Kidney glomerular epithelial cell (primary cell): ENCODE results near the gene FREM2.
A peak's percentile ranks its signal among the peaks of the same experiment; 100 is the strongest.

ENCODE experiments used
- DNase-seq: peaks from one replicate; lab custom pipeline; 2025; lab: John Stamatoyannopoulos, UW

Gene FREM2

DNA sequence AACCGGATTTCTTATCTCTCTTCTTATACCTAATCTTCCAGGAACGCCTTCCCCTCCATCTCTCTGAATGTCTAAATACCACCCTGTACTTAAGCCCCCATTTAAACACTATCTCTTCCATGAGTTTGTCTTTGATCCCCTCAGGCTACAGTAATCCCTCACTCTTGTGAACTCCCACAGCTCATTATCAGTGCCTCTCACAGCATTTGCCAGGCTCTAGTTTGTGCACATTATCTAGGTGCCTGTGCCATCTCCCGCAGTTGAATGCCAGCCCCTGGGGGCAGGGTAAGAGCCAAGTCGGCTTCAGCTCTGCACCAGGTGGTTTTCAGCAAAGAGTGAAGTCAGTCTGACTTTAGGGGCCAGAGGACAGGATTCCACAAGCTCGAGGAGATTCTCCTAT lies 71.4 kb downstream of the FREM2 start:
- DNase-seq: no peak

DNA sequence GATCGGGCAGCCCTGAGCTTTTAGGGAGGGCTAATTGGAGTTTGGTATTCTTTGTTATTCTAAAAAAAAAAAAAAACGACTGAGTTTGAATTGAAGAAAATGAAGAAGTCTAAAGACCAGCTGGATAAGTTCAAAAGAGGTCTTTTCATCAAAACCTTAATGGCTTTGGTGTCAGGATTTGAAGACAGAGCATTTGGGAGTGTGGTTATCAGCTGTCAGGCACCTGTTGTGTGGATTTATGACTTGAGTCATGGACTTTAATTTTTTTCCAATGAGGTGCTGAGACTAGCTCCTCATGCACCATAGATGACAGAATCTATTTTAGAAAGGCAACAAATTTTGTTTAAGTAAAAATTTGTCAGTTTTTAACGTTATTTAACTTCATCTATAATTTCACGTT lies 72.5 kb downstream of the FREM2 start:
- DNase-seq: no peak

DNA sequence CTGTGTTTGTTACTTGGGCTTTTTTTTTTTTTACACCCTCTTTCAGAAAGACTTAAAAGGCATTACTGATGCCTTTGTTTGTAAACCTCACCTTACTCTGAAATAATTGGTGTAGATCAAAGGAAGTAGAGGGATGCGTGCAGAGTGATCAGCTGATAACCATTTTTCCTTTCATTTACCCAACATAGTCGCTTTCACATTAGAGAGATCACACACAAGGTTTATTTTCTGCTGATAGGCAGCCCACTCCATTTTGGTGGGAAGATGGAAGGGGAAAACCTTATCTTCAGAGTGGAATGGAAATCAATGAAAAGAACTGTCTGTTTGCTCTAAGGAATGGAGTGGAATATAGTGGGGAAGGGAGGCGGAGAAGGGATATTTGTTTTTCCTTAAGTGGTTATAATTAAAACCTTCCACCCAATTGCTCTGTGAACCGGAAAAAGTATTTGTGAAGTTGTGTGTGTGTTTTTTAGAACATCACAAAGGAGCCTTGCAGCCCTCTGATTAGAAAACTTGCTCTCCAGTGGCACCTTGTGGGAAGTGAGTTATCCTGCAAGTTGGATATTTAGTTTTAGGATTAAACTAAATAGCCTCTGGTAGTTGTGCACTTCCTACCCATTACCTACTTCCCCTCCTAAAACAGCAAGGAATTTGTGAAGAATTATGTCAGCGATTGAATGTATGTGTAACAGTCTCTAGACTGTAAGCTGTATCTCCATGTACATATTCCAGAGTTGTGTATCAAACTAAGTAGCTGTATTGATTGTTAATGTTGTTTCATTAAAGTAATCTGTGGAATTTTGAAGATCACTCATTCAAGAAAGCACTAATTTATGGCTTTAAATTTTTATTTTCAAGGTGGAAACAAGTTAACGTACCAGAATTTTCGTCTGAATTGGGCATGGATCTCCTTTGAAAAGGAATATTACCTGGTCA lies 76.8 kb downstream of the FREM2 start:
- peak; percentile 60 for DNase-seq

DNA sequence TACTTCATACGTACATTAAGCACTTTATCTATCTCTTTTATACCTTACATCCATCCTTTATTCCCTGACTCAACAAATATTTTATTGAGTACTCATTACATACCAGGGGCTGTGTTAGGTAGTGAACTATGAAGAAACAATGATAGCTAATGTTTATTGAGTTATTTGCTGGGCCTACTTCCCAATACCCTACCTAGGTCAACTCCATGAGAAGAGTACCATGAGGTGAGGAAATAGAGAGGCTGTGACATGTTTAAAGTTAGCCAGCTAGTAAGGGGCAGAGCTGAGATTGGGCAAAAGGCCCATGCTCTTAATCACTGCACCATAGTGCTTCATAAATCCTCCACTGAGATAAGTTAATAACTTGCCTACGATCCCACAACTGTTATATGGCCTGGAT lies 79.9 kb downstream of the FREM2 start:
- no peak for DNase-seq

DNA sequence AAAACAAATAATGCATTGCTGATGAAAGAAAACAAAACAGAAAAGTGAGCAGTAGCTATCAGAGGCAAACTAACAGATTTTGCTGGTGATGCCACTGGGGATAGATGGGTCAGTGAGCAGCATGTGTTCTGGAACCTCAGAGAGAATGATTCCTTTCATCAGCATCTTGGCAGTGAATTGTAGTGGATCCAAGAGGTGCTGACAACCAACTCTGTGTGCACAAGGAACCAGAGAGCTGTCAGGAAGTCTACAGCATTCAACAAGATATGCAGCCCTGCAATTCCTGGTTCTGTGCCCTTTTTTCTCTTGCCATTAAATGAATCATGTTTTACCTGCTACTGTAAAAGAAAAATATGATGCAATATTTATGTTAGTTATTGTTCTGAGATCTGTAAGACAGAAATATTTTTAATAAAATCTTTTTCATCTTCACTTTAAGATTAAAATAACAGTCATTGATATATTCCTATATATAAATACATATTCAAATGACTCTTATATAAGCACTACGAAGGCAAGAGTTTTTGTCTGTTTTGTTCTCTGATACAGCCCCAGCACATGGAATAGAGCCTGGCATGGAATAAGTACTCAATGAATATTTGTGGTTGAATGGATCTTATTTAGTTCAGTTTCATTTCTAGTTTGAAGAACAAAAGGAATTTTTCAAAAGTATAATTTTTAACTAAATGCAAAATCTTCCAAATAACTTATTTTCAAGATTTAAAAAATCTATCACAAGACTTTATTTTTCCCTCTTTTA lies 80.8 kb downstream of the FREM2 start:
- peak; percentile 36 for DNase-seq

DNA sequence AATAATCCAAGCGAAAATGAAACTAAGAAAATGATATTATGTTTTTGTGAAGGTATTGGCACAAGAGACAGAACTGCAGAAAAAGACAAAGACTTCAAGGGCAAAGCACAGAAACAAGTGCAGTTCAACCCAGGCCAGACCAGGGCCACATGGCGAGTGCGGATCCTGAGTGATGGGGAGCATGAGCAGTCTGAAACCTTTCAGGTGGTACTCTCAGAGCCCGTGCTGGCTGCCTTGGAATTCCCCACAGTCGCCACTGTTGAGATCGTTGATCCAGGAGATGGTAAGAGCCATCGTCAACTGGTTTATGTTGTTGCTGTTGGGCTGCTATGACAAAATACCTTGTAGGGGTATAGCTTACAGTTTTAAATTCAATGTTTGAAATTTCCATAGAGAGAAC lies 82.6 kb downstream of the FREM2 start:
- DNase-seq: no peak

DNA sequence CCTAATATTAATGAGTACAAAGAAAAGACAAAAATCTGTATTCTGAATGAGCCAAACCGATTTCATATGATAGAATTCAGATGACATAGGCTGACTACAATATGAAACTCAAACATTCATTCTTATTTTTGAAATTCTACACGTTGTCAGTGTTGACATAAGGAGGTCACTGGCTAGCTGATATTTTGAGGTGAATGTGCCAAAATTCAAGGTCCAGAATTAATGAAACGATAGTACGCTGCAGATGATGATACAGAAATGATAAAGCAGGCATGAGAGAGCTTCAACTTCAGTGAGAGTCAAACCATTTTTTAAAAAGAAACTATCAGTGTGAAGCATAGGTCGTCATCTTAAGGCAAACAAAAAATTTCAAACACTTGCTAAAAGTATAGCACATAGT lies 88.2 kb downstream of the FREM2 start:
- no peak for DNase-seq

DNA sequence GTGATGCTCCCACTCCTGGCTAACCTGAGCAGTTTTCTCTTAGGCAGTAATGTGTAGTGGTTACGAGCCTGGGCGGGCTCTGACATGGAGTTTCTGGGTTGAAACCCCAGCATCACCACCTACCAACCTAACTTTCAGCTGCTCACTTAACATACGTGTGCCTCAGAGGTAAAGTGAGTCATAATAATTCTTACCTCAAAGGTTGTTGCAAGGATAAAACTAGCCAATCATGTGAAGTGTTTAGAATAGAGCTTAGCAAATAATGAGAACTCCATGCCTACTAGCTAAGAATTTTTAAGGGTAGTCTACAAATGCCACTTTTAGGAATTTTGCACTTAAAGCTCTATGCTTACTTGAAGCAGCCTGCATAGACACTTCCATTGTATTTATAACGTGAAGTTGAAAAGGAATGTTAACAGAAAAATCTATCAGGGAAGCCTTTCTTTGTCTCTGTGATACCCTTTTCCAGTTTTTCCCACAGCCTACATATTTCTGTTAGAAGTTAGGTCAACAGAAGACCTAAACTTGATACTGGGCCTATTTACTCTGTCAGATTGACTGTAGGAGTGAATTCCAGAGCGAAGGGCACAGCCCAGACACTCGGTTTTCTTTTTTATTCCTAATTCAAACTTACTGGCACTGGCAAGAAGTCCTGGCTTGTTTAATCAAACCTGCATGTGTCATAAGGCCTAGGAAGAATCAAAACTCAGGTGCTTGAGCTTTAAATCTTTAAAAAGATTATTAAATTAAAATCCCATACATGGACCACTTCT lies 90.7 kb downstream of the FREM2 start:
- DNase-seq: no peak

DNA sequence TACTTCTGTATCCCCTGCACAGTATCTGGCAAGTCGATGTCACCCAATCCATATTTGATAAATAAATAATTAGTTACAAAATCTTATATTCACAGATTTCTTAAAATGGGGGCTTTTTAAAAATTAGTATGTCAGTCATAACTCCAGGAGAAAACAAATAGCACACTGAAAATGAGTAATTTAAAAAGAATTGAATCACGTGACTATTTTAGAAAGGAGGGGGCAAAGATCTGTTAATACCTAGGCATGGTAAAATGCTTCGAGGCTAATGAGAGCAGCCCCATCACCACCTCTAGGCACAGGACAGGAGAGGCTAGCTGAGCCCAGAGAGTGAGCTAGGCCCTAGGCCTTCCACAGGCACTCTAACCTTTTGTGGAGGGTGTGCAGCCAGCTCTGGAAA lies 94.7 kb downstream of the FREM2 start:
- DNase-seq: no peak

DNA sequence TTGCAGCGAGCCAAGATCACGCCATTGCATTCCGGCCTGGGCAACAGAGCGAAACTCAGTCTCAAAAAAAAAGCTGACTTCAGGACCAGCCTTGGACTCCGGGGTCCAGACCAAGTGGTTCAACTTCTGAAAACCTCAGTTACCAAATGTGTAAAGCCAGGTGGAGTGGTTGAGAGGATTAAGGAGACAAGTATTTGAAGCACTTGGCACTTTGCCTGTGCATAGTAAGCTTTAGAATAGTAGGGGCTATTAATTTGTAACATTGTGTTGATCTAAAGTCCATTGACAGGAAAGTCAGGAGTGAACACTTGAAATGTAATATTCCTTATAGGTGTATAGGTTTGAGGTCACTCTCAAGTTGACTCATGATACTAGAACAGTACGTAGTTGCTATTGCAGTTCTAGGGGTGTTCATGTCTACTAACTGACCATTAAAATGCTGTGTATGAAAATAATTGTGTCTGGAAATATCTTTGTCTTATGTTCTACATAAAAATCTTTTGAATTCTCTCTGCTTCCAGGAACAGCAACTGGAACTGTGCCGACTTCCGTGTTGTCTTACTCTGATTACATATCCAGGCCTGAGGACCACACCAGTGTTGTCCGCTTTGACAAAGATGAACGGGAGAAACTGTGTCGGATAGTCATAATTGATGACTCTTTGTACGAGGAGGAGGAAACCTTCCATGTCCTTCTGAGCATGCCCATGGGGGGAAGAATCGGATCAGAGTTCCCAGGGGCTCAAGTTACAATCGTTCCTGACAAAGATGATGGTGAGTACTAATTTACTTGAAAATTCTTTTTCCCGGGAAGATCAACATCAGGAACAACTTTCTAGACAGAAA lies 97.4 kb downstream of the FREM2 start:
- DNase-seq: peak; percentile 41

DNA sequence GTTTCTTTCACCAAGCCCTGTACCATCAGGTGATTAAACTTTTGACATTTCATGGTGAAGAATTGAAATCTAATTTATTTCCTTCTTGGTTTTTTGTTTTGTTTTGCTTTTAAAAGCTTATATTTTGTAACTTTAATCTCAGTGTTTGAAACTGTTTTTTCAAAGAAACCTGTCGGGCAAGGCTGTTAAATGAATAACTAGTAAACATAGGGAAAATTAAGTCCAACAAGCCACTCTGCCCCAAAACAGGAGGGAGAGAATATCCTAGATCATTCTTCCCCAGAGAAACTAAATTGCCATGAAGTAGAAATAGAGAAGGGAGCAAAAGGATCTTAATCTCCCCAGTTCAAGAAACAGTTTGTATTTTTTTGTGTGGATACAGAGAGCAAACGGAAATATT lies 98.2 kb downstream of the FREM2 start:
- DNase-seq: no peak

DNA sequence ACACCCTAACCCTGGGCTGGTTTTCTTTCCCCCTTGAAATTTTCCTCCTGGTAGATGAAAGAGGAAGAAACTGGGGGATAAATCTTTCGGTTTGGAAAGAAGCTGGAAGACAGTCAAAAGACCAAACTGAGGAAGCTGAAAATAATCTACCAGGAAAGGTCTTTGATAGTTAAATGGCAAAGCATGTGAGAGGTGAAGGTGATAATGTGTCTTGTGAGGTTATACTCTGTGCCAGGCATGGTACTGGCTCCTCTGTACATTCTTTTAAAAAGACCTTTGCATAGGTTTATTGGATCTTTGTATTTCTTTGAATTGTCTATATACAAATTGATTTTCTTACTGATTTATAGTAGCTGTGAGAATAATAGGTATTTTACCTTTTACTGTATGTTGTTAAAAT lies 98.6 kb downstream of the FREM2 start:
- no peak for DNase-seq

DNA sequence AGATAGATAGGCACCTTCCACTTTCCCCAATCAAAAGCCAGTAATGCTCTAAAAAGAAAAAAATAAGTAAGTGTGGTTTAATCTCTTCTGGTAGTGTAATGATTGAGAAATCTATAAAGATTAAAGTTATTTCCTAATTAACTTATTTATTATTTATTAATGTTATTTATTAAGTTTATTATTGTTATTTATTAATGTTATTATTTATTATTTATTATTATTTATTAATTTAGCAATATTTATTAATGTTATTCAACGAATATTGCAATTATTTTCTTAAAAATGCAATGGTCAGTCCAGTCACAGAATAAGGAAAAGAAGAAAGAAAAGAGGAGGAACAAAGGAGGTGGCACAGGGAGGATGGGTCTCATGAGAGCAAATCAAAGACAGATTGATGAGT lies 100.7 kb downstream of the FREM2 start:
- DNase-seq: no peak

DNA sequence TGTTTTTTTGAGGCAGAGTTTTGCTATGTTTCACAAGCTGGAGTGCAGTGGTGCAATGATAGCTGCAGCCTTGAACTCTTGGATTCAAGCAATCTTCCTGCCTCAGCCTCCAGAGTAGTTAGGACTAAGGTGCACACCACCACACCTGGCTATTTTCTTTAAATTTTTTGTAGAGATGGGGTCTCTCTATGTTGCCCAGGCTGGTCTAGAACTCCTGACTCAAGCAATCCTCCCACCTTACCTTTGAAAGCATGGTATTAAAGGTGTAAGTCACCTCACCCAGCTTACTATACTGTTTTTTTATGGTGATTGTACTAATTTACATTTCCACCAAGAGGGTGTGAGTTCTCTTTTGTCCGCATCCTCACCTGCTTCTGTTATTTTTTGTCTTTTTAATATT lies 110.0 kb downstream of the FREM2 start:
- DNase-seq: no peak

DNA sequence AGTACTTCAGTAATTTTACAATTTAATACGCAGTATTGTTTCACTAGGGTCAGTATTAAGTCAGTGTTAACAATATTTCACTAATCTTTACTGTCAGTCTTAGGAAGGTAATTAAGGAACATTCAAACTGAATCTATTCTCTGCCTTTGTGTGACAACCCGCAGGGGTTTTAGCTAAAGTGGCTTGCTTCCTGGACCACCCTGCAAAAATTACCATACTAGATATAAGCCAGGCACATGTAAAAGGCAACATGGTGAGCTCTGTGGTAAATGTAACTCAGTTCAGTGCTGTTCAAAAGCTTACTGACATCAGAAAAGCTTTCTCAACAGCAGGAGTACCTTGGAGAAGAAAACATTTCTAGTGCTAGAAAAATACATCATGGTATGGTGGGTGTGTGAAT lies 116.7 kb downstream of the FREM2 start:
- no peak for DNase-seq

DNA sequence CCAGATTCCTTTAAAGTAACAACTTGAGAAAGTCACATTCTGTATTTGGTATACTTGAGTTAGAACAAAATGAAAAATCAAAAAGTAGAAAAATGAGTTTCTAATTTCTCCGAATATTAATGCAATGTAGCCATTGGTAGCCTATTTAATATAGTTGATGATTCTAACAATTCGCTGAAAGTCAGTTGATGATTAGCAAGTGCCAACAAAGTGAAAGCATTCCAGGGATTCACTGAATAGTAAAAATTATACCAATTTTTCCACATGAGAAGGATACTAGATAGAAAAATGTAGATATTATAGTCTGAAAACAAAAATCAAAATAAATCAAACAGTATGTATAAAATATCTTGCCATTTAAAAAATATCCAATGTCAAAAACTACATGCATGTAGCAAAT lies 117.2 kb downstream of the FREM2 start:
- DNase-seq: no peak

DNA sequence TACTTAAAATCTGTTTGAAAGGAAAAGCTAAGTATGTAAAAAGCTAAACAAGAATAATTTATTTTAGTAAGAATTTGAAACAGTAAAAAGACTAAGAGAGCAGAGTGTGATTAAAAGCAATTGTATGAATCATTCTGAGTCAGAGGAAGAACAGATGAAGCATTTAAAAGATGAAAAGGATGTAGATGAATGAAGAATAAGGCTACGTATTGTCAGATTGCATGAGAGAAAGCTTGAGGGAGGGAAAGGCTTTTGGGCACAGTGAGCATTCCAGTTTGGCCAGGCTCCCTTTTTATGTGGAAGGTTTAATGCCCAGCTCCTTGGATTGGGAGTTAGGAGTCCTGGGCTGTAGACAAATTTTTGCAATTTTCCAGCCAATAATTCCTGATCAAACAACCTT lies 117.7 kb downstream of the FREM2 start:
- DNase-seq: peak; percentile 68

DNA sequence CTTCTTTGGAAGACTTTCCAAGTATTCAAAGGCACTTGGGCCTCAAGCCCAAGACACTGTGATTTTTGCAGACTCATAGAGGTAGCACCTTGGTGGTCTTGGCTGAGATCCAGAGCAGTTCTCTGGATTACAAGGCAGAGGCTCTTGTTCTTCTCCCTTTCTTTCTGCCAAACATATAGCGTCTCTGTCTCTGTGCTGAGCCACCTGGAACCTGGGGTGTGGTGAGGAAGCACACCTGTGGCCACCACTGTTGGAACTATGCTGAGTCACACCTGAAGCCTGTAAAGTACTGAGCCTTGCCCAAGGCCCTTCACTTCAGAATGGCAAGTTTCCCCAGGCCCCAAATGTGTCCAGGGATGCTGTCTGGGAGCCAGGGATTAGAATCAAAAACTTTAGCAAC lies 127.5 kb downstream of the FREM2 start:
- no peak for DNase-seq

DNA sequence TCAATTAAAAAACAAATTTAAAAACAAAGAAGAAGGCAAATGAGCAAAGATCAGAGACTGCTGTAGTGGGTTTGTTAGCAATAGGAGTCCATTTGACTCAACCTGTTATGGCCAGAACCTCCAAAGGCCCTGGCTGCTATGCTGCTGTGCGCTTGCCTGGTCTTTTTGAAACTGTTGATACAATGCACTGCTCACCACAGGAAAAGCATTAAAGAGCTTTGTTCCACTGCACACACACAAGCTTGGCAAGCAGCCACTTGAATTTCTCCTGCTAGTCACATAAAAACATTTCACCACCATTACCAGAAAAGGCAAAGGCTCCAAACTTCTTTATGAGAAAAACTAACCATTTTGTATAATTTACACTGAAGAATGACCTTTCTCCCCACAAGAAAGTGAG lies 132.2 kb downstream of the FREM2 start:
- DNase-seq: no peak

DNA sequence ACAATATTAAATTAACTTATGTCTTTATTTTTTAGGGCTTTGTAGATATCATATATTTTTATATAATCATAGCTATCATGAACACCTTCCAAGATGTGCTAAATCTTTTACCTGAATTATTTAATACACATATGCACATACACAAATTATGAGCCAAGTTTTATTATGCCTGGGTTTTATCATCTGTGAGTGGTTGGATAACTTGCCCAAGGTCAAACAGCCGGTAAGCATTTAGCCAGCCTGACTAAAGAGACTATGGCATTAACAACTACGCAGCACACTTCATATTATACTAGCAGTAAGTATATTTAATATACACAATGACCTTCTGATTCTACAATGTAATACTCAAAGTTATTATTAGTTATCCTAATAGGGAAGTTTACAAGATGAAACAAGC lies 132.7 kb downstream of the FREM2 start:
- DNase-seq: no peak

DNA sequence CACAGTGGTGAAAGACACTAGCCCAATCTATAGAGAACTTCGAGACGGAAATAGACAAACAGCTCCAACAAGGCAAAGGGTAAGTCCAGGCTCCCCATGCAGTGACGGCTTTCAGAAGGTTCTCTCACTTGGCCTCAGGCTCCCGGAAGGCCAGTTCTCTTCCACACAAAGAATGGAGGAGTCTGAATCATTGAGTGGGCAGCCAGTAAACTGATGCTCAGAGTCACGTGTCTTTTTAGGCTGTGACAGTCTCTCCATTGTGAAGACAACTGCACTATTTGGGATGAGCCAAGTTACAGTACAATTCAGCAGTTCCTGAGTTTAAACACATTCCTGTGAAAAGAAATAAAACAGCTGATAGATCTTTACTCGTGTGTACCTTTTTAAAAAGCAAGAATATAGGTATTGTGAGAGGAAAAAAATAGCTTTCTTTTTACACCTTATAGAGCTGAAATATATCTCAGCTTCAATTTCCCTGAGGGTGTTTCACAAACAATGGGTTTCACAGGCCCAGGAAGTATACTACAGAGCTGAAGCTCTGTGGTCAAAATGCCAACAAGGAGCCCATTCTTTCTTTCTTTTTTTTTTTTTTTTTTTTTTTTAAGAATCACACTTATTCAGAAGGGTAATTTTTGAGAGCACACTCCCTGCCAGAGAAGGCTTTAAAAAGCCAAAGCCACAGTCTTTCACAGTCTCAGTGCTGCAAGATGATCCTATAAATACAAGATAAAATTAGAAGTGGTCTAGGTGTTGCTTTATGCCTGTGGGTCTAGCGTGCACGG lies 135.1 kb downstream of the FREM2 start:
- DNase-seq: no peak
